ENCODE results near the gene SLC40A1.

The SLC40A1 gene

DNA sequence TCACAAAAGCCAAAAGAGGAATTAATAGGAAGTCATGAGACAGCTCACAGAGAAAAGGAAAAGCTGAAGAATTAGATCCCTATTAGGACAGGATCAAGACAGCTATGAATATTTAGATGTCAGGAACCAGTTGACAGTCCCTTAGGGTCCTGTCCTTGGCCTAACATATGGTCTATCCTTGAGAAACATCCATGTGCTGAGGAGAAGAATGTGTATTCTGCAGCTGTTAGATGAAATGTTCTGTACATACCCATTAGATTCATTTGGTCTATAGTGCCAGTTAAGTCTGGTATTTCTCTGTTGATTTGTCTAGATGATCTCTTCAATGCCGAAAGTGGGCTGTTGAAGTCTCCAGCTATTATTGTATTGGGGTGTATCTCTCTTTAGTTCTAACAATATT lies 37.6 kb upstream of the SLC40A1 start:
- TF ChIP-seq SIN3A (IDR thresholded peaks at IDR 0.05; ENCODE audit: borderline replicate concordance, insufficient read depth, low read length) (no peak), POLR2AphosphoS5 (IDR thresholded peaks at IDR 0.05; ENCODE audit: low read depth, low read length) (no peak), TAF1 (IDR thresholded peaks at IDR 0.05; ENCODE audit: borderline replicate concordance, insufficient read depth, low read length) (no peak), FOXP2 (optimal IDR thresholded peaks at IDR 0.05; ENCODE audit: borderline replicate concordance, extremely low read depth, extremely low read length, insufficient read depth) (no peak)
- TF ChIP-seq, protein P1, sequence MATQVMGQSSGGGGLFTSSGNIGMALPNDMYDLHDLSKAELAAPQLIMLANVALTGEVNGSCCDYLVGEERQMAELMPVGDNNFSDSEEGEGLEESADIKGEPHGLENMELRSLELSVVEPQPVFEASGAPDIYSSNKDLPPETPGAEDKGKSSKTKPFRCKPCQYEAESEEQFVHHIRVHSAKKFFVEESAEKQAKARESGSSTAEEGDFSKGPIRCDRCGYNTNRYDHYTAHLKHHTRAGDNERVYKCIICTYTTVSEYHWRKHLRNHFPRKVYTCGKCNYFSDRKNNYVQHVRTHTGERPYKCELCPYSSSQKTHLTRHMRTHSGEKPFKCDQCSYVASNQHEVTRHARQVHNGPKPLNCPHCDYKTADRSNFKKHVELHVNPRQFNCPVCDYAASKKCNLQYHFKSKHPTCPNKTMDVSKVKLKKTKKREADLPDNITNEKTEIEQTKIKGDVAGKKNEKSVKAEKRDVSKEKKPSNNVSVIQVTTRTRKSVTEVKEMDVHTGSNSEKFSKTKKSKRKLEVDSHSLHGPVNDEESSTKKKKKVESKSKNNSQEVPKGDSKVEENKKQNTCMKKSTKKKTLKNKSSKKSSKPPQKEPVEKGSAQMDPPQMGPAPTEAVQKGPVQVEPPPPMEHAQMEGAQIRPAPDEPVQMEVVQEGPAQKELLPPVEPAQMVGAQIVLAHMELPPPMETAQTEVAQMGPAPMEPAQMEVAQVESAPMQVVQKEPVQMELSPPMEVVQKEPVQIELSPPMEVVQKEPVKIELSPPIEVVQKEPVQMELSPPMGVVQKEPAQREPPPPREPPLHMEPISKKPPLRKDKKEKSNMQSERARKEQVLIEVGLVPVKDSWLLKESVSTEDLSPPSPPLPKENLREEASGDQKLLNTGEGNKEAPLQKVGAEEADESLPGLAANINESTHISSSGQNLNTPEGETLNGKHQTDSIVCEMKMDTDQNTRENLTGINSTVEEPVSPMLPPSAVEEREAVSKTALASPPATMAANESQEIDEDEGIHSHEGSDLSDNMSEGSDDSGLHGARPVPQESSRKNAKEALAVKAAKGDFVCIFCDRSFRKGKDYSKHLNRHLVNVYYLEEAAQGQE (IDR thresholded peaks at IDR 0.05; ENCODE audit: insufficient read depth in 1 of 2, low read depth in 2 of 2, low read length in 2 of 2): no peak

DNA sequence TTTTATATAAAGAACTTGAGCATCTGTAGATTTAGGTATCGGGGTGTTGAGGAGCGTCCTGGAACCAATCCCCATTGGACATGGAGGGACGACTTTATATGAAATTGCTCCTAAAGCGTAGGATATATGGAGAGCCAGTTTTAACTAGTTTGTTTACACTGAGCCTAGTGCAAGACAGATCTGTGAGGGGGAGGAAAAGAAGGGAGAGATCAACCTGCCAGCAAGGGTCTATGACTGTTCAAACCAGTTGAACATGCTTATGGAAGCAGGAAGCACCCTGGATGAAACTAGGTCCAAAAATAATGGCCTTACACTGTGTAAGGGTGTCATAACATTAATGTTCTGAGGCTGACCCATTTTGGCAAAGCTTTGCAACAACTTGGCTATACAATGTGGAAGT lies 34.0 kb upstream of the SLC40A1 start:
- no peak for TF ChIP-seq FOXP2 (optimal IDR thresholded peaks at IDR 0.05; ENCODE audit: borderline replicate concordance, extremely low read depth, extremely low read length, insufficient read depth)
- TF ChIP-seq TAF1 (IDR thresholded peaks at IDR 0.05; ENCODE audit: borderline replicate concordance, insufficient read depth, low read length): no peak
- TF ChIP-seq, protein P1 (IDR thresholded peaks at IDR 0.05; ENCODE audit: insufficient read depth in 1 of 2, low read depth in 2 of 2, low read length in 2 of 2): no peak
- TF ChIP-seq POLR2AphosphoS5 (IDR thresholded peaks at IDR 0.05; ENCODE audit: low read depth, low read length): no peak
- TF ChIP-seq SIN3A (IDR thresholded peaks at IDR 0.05; ENCODE audit: borderline replicate concordance, insufficient read depth, low read length): no peak

DNA sequence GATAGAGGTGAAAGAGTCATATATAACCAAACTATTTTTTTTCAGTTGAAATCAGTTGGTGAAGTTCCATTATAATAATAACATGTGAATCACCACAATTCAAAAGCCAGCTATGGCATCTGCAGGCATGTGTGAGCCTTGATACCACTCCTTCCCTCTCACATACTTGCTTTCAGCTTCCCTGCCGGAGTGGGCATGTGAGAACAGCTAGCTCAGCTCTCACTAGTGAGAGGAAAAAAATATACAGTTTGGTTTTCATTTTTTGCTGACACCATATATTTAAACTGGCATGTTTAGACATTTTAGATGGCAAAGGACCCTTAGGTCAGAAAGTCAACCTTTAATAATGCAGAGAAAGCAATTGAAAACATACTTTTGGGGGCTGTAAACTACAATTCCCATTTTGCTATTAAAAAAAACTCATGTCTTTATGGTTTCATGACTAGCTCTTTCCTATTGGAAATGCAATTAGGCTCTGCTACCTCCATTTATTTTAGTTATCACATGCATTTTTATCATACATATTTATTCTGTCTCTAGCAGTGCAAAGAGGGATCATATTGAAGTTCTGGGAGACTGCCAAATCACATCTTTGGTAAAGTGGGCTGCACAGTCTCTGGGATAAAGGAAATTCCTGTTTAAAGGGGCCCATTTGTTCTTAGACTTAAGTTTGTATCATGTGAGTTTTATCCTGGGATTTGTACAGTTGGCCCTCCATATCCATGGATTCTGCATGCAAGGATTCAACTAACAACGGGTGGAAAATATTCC lies 33.2 kb upstream of the SLC40A1 start:
- TF ChIP-seq, protein P1 (IDR thresholded peaks at IDR 0.05; ENCODE audit: insufficient read depth in 1 of 2, low read depth in 2 of 2, low read length in 2 of 2): no peak
- TF ChIP-seq SIN3A (IDR thresholded peaks at IDR 0.05; ENCODE audit: borderline replicate concordance, insufficient read depth, low read length): no peak
- TF ChIP-seq TAF1 (IDR thresholded peaks at IDR 0.05; ENCODE audit: borderline replicate concordance, insufficient read depth, low read length): no peak
- TF ChIP-seq POLR2AphosphoS5 (IDR thresholded peaks at IDR 0.05; ENCODE audit: low read depth, low read length): no peak
- no peak for TF ChIP-seq FOXP2 (optimal IDR thresholded peaks at IDR 0.05; ENCODE audit: borderline replicate concordance, extremely low read depth, extremely low read length, insufficient read depth)

DNA sequence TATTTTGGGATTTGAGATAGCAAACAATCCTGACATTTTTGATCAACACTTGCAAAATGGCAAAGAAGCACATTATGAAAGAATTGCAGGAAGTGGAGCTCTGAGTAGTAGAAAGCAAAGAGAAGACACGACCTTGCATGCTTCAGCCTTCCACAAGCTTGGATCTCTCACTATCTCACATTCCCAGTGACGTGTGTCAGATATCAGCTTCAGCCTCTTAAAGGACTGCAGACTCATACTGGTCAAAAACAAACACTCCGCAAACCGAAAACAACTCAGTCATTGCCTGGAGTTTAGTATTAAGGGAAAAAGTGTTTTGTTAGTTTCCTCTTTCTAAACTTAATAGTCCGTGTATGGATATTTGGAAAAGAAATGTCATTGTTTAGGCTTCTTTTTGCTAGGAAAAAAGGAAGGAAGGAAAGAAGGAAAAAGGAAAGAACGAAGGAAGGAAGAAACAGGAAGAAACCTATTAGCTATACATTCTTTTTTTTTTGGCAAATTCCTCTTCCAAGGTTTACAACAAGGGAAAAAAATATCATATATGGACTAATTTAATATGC lies 32.6 kb upstream of the SLC40A1 start:
- TF ChIP-seq SIN3A (IDR thresholded peaks at IDR 0.05; ENCODE audit: borderline replicate concordance, insufficient read depth, low read length) (no peak), POLR2AphosphoS5 (IDR thresholded peaks at IDR 0.05; ENCODE audit: low read depth, low read length) (no peak), TAF1 (IDR thresholded peaks at IDR 0.05; ENCODE audit: borderline replicate concordance, insufficient read depth, low read length) (no peak), FOXP2 (optimal IDR thresholded peaks at IDR 0.05; ENCODE audit: borderline replicate concordance, extremely low read depth, extremely low read length, insufficient read depth) (no peak)
- TF ChIP-seq, protein P1 (IDR thresholded peaks at IDR 0.05; ENCODE audit: insufficient read depth in 1 of 2, low read depth in 2 of 2, low read length in 2 of 2): no peak
